Common myeloid progenitor, CD34-positive (primary cell): Measurements from ENCODE around the gene PLD2.
A peak's percentile ranks its signal among the peaks of the same experiment; 100 is the strongest.

Experiments
- CTCF ChIA-PET: fragments of 350-600 bp; sonication (Branson Sonifier 250); formaldehyde crosslinking; loops from one replicate; lab custom pipeline; 2021; ENCODE audit warnings: antibody characterized with exemption; lab: Charles Lee
- POLR2A ChIA-PET: fragments of 350-600 bp; sonication (Branson Sonifier 250); formaldehyde crosslinking; loops from one replicate; lab custom pipeline; 2021; ENCODE audit warnings: antibody characterized with exemption; lab: Charles Lee
- DNase-seq, 3 donors: peaks; one replicate each; pipeline versions ENCODE4 v3.0.0 to v3.0.0-alpha.2; 2013
- H3K27ac ChIP-seq, 2 experiments: 1 replicate in 1 of 2; 2 replicates in 1 of 2; pipeline ENCODE4 v1.7.0; 2013; ENCODE audit warnings: inconsistent platforms in 2 of 2, low read length in 2 of 2, mild to moderate bottlenecking in 2 of 2, low read depth in 1 of 2, moderate library complexity in 1 of 2; ENCODE audit not compliant: severe bottlenecking in 2 of 2, insufficient read depth in 1 of 2, poor library complexity in 1 of 2
- H3K27me3 ChIP-seq, 5 experiments: replicated peaks in 2 of 5; 1 replicate in 3 of 5; 2 replicates in 2 of 5; pipeline versions ENCODE4 v1.6.1 to v1.7.0; 2013; ENCODE audit warnings: low read length in 4 of 5, mild to moderate bottlenecking in 2 of 5, moderate library complexity in 2 of 5, inconsistent platforms in 1 of 5; ENCODE audit not compliant: insufficient read depth in 5 of 5, control insufficient read depth in 4 of 5
- H3K36me3 ChIP-seq, 4 experiments: 1 replicate in 2 of 4; 2 replicates in 2 of 4; pipeline versions ENCODE4 v1.6.1 to v1.7.0; 2013; ENCODE audit warnings: low read length in 3 of 4, control low read depth in 1 of 4, mild to moderate bottlenecking in 1 of 4; ENCODE audit not compliant: control insufficient read depth in 4 of 4, insufficient read depth in 4 of 4
- H3K4me1 ChIP-seq, 4 experiments: 1 replicate in 3 of 4; 2 replicates in 1 of 4; pipeline versions ENCODE4 v1.6.1 to v1.7.1; 2013; ENCODE audit warnings: low read length in 3 of 4, mild to moderate bottlenecking in 3 of 4, control low read depth in 1 of 4, inconsistent platforms in 1 of 4, moderate library complexity in 1 of 4; ENCODE audit not compliant: control insufficient read depth in 4 of 4, insufficient read depth in 4 of 4; ENCODE audit errors: control extremely low read depth in 1 of 4
- H3K4me3 ChIP-seq, 7 experiments: 1 replicate in 4 of 7; 2 replicates in 3 of 7; pipeline versions ENCODE4 v1.5.1 to v1.7.0; 2013; ENCODE audit warnings: mild to moderate bottlenecking in 7 of 7, low read length in 6 of 7, moderate library complexity in 6 of 7, inconsistent platforms in 2 of 7, low read depth in 2 of 7, control low read depth in 1 of 7; ENCODE audit not compliant: insufficient read depth in 4 of 7, control insufficient read depth in 1 of 7; ENCODE audit errors: extremely low read depth in 1 of 7
- H3K9me3 ChIP-seq, 5 experiments: 1 replicate in 4 of 5; 2 replicates in 1 of 5; pipeline versions ENCODE4 v1.6.1 to v1.7.1; 2013; ENCODE audit warnings: low read length in 4 of 5, mild to moderate bottlenecking in 2 of 5, inconsistent platforms in 1 of 5, low read depth in 1 of 5, moderate library complexity in 1 of 5; ENCODE audit not compliant: control insufficient read depth in 4 of 5, insufficient read depth in 2 of 5; ENCODE audit errors: control extremely low read depth in 1 of 5
- WGBS: methylation state at CpG from one replicate; pipeline ENCODE4 v1.1.5; 2013; ENCODE audit not compliant: insufficient coverage; 5-methylcytosine and 5-hydroxymethylcytosine counted together

The PLD2 gene

DNA sequence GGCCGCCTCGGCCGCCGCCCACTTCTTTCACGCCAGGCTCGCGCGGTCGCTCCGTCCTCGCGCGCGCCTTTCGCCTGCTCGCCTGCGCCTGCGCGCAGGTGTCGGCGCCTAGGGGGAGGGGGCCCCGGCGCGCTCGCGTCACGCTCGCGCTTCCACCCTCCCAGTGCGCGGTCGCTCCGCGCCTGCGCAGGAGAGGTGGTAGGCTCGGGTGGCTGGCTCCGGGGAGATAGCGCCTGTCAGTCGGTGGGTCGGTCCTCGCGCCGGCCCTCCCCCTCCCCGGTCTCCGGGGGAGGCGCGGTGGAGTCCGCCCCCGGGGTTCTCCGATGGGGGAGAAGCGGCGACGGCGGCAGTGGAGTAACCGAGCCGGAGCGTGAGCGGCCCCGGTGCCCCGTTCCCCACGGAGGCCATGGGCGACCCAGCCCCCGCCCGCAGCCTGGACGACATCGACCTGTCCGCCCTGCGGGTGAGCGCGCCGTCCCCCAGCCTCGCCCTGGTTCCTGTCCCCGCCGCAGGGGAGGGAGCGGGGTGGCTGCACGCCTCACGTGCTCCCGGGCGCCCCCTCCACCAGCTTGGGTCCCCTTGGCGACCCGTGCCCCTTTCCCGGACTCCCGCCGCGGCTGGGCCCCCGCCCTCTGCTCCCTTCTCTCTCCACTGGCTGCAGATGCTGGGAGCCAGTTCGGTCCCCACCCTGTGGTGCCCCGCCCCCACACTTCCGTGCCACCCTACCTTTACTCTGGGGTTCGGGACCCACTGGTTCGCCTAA lies 26.4 kb downstream of the PLD2 start, which contains the start of gene MINK1:
TSS of gene MINK1 (plus strand) at position 163 of the 763 bp plus-strand sequence. CDS start at position 407, 244 bp downstream.
- DNase-seq, result peak; percentile 90 to 95 (median 94)
- Histone ChIP-seq H3K27me3 (peaks cover 0 to 2% (median 0%) of the 10 kb centered on the region in 5 experiments), H3K4me3 (peak within 1 kb of the TSS; percentile 65 to 87 (median 81)), H3K9me3 (no peaks in the 10 kb centered on the region), H3K36me3 (peaks cover 0 to 7% (median 5%) of the 10 kb centered on the region in 4 experiments), H3K4me1 (peaks cover 4 to 22% (median 12%) of the 10 kb centered on the region in 4 experiments), H3K27ac (peak within 1 kb of the TSS in 1 of 2 experiments; percentile 76)
- CTCF ChIA-PET, result interaction anchor here (1.1 to 1.5 kb wide), 3 partner anchors 14 to 47 kb away, joined by 3 to 4 read pairs (median 3); no protein-coding TSS in a partner anchor
- POLR2A ChIA-PET, result interaction anchor here (0.6 kb wide), 1 partner anchor 53 kb away, joined by 5 read pairs; no protein-coding TSS in a partner anchor
- WGBS, result 0% methylated on average over 56 of the region's 91 CpGs

DNA sequence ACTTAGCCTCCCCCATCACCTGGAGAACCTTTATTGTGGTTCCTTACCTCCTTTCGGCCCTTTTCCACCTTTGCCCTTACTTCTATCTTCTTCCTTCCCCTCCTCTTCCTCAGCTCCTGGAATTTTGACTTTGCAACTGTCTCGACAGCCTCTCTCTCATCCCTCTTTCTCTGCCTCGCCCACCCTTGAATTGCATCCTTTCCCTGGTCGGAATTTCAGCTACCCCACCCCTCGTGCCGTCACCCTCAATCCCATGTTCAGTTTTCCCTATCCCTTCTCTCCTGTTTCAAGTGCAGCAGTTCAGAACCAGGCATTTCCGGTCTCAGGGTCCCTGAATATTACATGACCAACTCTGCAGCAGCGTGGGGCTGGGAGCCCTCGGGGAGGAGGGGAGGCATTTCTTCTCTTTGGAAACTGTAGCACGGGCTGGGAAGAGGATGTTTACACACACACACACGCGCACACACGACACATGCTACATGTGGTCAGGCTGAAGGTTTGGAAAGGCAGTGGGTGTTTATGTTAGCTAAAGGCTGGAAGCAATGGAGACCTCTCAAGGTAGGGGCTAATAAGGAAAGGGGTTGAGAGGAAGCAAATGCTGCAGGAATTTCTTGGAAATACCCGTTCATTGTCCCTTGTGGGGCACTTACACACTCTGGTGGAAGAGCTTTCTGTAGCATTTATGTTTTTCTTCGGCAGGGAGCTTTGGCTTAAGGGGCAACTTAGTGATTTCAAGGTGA lies 27.2 kb downstream of the PLD2 start:
- Histone ChIP-seq H3K36me3 (peaks cover 0 to 9% (median 5%) of the 10 kb centered on the region in 4 experiments), H3K27ac (peak overlapping the region in 1 of 2 experiments; percentile 76), H3K9me3 (no peaks in the 10 kb centered on the region), H3K4me1 (peaks cover 4 to 22% (median 12%) of the 10 kb centered on the region in 4 experiments), H3K27me3 (no peaks in the 10 kb centered on the region), H3K4me3 (peak overlapping the region; percentile 65 to 87 (median 81))
- DNase-seq, result peak in 2 of 3 donors; percentile 22 to 36
- WGBS, result 19% methylated on average over 6 of the region's 15 CpGs
- ChIA-PET CTCF (interaction anchor here (0.6 to 1.5 kb wide), 4 partner anchors 13 to 211 kb away, joined by 3 to 4 read pairs (median 3); no protein-coding TSS in a partner anchor), POLR2A (no interaction called here)

DNA sequence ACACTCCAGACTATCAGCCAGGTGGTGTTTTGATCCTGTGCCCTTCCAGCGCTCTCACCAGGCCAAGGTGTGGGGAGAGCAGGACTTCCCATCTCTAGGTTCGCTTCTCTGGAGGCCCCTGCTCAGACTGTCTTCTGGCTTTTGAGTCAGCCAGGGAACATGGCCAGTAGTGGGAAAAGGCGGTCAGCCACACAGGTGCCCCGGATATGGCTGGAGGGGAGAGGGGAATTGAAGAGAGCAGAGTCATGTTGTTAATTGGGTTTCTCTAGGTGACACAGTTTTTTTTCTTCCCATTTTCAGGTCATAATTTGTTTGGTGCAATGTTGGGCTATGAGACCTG lies 27.7 kb downstream of the PLD2 start:
- Histone ChIP-seq H3K4me3 (peak overlapping the region in 2 of 7 experiments; percentile 79 to 81), H3K9me3 (no peaks in the 10 kb centered on the region), H3K36me3 (peaks cover 0 to 9% (median 5%) of the 10 kb centered on the region in 4 experiments), H3K4me1 (peaks cover 4 to 22% (median 12%) of the 10 kb centered on the region in 4 experiments), H3K27me3 (no peaks in the 10 kb centered on the region), H3K27ac (peak overlapping the region in 1 of 2 experiments; percentile 12)
- 98% methylated on average over 4 of the region's 4 CpGs for WGBS
- ChIA-PET POLR2A (no interaction called here), CTCF (interaction anchor here (0.6 to 1.5 kb wide), 4 partner anchors 12 to 211 kb away, joined by 3 to 4 read pairs (median 3); no protein-coding TSS in a partner anchor)
- DNase-seq, result no peak

DNA sequence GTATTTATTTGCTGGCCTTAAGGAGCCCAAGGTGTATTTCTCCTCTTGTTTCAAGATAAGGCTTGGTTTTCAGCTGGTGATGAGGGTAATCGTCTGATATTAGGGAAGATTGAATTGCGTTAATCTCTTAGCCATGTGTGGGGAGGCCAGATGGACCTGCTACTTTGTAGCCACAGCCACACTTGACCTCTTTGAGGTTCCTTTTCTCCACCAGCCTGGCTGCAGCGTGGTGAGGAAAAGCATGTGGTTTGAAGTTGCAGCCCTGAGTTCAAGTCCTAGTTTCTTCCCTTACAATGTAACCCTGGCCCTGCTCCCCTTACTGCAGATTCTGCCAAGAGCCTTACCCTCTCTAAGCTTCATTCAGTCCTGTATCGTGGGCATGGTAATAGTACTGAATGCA lies 29.3 kb downstream of the PLD2 start:
- peaks cover 8 to 26% (median 20%) of the 10 kb centered on the region in 4 experiments for H3K4me1 ChIP-seq
- no peak overlapping the region for H3K27ac ChIP-seq
- no peaks in the 10 kb centered on the region for H3K9me3 ChIP-seq
- DNase-seq, result no peak
- peaks cover 0 to 9% (median 5%) of the 10 kb centered on the region in 4 experiments for H3K36me3 ChIP-seq
- CTCF ChIA-PET, result no interaction called here
- POLR2A ChIA-PET, result interaction anchor here (0.6 kb wide), 1 partner anchor 30 kb away, joined by 3 read pairs; no protein-coding TSS in a partner anchor
- H3K27me3 ChIP-seq, result no peaks in the 10 kb centered on the region
- WGBS, result no CpG with 5 or more reads among the region's 4 CpGs
- H3K4me3 ChIP-seq, result no peak overlapping the region

DNA sequence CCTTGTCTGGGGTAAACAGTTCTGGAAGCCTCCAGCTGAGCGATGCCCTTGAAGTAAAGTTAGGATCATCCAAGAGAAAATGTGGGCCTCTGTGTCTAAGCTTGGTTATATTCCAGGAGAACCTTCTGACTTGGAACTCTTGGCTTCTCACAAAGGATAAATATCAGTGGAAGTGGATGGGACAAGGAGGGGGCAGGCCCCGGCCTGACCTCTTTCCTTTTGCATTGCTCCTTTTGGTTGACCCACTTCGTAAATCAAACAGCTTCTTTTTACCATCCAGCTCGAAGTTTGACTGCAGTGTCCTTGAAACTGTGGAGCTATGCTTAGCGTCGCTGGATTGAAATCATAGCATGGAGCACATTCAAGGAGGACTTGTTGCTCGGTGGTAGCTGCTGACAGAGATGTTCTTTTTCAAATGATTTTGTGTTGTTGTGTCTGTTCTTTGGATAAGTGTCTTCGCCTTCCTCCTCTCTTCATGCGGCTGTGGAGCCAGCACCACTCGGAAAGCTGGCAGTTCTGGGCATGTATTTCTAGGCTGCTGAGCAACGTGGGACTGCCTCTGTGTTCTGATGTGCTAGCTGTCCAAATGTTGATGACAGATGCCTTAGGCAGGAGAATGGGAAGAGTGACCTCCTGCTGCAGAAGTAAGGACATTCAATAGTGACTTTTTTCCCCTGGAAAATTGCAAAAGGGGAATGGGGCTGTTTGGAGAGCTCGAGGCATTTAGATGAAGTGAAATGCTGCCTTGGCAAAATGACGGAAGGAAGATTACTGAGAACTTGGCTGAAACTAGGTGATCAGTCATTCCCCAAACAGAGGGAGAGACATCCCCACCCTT lies 30.7 kb downstream of the PLD2 start:
- H3K27ac ChIP-seq, result no peak overlapping the region
- H3K4me3 ChIP-seq, result no peak overlapping the region
- H3K27me3 ChIP-seq, result no peaks in the 10 kb centered on the region
- no peaks in the 10 kb centered on the region for H3K9me3 ChIP-seq
- WGBS, result 97% methylated on average over 10 of the region's 13 CpGs
- ChIA-PET CTCF (interaction anchor here (1.2 to 1.4 kb wide), 2 partner anchors 48 to 50 kb away, joined by 3 read pairs; no protein-coding TSS in a partner anchor), POLR2A (no interaction called here)
- H3K36me3 ChIP-seq, result peaks cover 0 to 9% (median 5%) of the 10 kb centered on the region in 4 experiments
- no peak for DNase-seq
- peaks cover 8 to 26% (median 21%) of the 10 kb centered on the region in 4 experiments for H3K4me1 ChIP-seq

DNA sequence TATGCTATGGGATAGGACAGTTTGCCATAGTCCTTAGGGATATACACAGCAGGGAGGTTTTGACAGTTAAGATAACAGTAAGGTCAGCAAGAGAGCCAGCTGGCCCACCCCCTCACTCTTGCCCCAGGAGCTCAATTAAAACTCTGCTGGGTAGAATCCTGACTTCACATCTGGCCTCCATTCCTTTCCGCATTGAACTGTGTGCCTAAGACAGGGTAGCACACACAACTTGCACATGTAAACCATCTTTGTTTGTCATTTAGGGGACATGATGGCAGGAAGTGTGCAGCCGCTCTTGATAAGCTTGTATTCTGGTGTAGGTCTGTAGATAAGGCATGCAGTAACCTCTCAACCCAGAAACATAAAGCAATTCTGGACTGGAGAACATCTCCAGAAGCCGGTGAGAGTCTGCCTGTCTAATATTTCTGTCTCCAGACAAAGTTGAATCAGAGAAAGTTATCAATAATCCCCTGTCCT lies 31.4 kb downstream of the PLD2 start:
- WGBS, result 100% methylated on average over 1 of the region's 3 CpGs
- POLR2A ChIA-PET, result no interaction called here
- CTCF ChIA-PET, result interaction anchor here (1.4 kb wide), 1 partner anchor 48 kb away, joined by 3 read pairs; no protein-coding TSS in a partner anchor

More for the DNA sequence above, 31.4 kb downstream of the PLD2 start:
- peaks cover 0 to 9% (median 5%) of the 10 kb centered on the region in 4 experiments for H3K36me3 ChIP-seq
- no peak overlapping the region for H3K27ac ChIP-seq
- no peaks in the 10 kb centered on the region for H3K9me3 ChIP-seq
- DNase-seq, result peak; percentile 34 to 63 (median 37)
- H3K4me3 ChIP-seq, result no peak overlapping the region
- H3K4me1 ChIP-seq, result peaks cover 8 to 28% (median 21%) of the 10 kb centered on the region in 4 experiments
- no peaks in the 10 kb centered on the region for H3K27me3 ChIP-seq
